OCI-LY1 (cell line): ENCODE data around the gene STK39.

Experiments
- EZH2 ChIP-seq: fragments of 200-600 bp; sonication (generic), shearing (Covaris generic); IDR thresholded peaks from 2 replicates; pipeline ENCODE4 v1.8.0; 2017; ENCODE audit warnings: borderline replicate concordance, mixed run types, mild to moderate bottlenecking, antibody characterized with exemption, low read length, moderate library complexity, mixed read lengths
- TF ChIP-seq, protein P1 (sequence below): fragments of 200-600 bp; sonication (generic), shearing (Covaris generic); IDR thresholded peaks from 2 replicates; pipeline ENCODE4 v1.5.1; 2017; ENCODE audit warnings: mild to moderate bottlenecking, antibody characterized with exemption, low read length, moderate library complexity, mixed read lengths

DNA sequence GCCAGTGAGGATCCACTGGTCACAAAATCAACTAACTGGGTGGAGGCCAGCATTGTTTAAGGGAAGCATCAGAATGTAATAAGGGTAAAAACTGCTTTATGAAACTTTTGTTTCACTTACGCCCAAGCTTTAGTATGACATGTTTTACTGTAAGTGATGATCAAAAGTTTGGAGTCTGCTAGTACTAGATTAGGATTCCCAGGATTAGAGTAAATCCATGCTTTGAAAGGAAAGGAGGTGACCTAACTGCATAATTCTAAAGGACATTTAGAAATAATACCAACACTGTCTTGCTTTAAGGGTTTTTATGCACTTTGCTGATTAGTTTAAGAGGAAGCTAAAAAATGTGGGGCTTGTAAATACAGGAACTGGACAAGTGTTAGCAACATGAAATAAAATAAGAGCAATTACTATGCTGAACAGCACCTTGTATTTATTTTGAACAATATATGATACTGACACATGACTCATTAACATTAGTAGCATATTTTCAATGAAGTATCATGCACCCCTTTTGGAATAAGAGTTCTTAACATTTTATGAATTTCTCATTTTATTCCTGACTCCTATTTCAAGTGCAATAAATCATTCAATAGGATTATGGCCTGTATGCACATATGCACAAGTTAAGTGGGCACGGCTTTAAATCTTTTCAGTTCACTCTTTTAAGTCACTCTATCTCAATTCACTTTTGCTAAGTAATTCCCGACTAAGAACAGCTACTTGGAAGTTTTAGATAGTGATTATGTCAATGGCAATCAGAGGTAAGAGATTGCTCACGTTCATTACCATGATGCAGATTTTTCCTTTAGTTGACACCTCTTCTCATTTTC is 62.5 kb downstream of the STK39 start:
- TF ChIP-seq, protein P1, sequence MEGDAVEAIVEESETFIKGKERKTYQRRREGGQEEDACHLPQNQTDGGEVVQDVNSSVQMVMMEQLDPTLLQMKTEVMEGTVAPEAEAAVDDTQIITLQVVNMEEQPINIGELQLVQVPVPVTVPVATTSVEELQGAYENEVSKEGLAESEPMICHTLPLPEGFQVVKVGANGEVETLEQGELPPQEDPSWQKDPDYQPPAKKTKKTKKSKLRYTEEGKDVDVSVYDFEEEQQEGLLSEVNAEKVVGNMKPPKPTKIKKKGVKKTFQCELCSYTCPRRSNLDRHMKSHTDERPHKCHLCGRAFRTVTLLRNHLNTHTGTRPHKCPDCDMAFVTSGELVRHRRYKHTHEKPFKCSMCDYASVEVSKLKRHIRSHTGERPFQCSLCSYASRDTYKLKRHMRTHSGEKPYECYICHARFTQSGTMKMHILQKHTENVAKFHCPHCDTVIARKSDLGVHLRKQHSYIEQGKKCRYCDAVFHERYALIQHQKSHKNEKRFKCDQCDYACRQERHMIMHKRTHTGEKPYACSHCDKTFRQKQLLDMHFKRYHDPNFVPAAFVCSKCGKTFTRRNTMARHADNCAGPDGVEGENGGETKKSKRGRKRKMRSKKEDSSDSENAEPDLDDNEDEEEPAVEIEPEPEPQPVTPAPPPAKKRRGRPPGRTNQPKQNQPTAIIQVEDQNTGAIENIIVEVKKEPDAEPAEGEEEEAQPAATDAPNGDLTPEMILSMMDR: no peak
- TF ChIP-seq EZH2: no peak
